Activated CD4-positive, alpha-beta T cell treated with anti-CD3 and anti-CD28 coated beads, Interleukin-2, amount 10 ng/mL, durations not matched to agents 24 days and 14 days (primary cell): Measurements from ENCODE around the gene CERS2. TPM values are rescaled to one million over a fixed set of nuclear protein-coding genes. Genes with fewer than 3 reads are reported as not detected.
A peak's percentile ranks its signal among the peaks of the same experiment; 100 is the strongest.

ENCODE experiments used
- DNase-seq: peaks from one replicate; pipeline ENCODE4 v3.0.0; 2022
- H3K27ac Mint-ChIP-seq: one replicate; pipeline ENCODE4 v1.8.0; 2022; ENCODE audit warnings: mild to moderate bottlenecking, mixed read lengths
- H3K27me3 Mint-ChIP-seq: one replicate; pipeline ENCODE4 v1.8.0; 2022; ENCODE audit warnings: mixed read lengths
- H3K36me3 Mint-ChIP-seq: one replicate; pipeline ENCODE4 v1.8.0; 2022; ENCODE audit warnings: low read depth, mild to moderate bottlenecking, mixed read lengths
- H3K4me1 Mint-ChIP-seq: one replicate; pipeline ENCODE4 v1.8.0; 2021; ENCODE audit warnings: mixed read lengths
- H3K4me3 Mint-ChIP-seq: one replicate; pipeline ENCODE4 v1.8.0; 2022; ENCODE audit warnings: mild to moderate bottlenecking, moderate library complexity, mixed read lengths
- H3K9me3 Mint-ChIP-seq: one replicate; pipeline ENCODE4 v1.8.0; 2021; ENCODE audit warnings: mixed read lengths
- intact Hi-C: fragments of 100-400 bp; cut with micrococcal nuclease; formaldehyde crosslinking; loops from one replicate; pipeline ENCODE4 v1.15.1; 2023
- total RNA-seq: library from RNA; stranded (reverse); gene quantifications from 2 replicates; pipeline ENCODE4 v1.2.3, GENCODE V29; 2022

Gene CERS2
- total RNA-seq, 1 donor from 2014 or later, result 195 TPM

DNA sequence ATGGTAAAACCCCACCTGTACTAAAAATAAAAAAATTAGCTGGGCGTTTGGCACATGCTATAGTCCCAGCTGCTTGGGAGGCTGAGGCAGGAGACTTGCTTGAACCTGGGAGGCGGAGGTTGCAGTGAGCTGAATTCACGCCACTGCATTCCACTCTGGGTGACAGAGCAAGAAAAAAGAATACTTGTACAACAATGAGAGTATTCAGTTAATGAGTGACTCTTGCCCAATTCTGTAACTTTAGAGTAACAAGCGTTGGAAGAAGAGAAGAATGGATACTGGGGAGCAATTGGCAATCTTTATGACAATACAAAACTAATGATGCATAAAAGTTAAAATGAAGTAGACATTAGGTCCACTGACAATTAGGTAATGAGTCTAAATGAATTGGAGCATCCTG, 18.0 kb upstream of the CERS2 start:
- Mint-ChIP-seq H3K9me3 (no peaks in the 10 kb centered on the region), H3K4me1 (peaks cover 6% of the 10 kb centered on the region), H3K4me3 (no peak overlapping the region), H3K27me3 (no peaks in the 10 kb centered on the region), H3K36me3 (peaks cover 6% of the 10 kb centered on the region), H3K27ac (no peak overlapping the region)
- DNase-seq, result no peak
- intact Hi-C loops, result no loop called here

DNA sequence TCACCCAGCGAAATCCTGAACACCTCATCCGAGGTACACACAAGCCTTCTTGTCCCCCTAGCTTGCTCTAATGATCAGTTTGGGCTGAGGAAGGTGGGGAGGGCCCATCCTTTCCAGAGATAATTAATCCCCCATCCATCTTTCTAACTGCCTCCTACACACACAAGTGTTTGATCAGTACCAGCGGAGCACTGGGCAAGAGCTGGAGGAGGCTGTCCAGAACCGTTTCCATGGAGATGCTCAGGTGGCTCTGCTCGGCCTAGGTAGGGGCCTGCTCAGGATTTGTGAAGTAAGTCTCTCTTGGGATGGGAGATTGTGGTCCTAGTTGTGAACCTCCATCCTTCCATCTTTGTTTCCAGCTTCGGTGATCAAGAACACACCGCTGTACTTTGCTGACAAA, 13.3 kb upstream of the CERS2 start:
- Mint-ChIP-seq H3K4me3 (no peak overlapping the region), H3K36me3 (no peaks in the 10 kb centered on the region), H3K27me3 (no peaks in the 10 kb centered on the region), H3K4me1 (peaks cover 3% of the 10 kb centered on the region), H3K27ac (no peak overlapping the region), H3K9me3 (no peaks in the 10 kb centered on the region)
- intact Hi-C loops, result no loop called here
- DNase-seq, result no peak

DNA sequence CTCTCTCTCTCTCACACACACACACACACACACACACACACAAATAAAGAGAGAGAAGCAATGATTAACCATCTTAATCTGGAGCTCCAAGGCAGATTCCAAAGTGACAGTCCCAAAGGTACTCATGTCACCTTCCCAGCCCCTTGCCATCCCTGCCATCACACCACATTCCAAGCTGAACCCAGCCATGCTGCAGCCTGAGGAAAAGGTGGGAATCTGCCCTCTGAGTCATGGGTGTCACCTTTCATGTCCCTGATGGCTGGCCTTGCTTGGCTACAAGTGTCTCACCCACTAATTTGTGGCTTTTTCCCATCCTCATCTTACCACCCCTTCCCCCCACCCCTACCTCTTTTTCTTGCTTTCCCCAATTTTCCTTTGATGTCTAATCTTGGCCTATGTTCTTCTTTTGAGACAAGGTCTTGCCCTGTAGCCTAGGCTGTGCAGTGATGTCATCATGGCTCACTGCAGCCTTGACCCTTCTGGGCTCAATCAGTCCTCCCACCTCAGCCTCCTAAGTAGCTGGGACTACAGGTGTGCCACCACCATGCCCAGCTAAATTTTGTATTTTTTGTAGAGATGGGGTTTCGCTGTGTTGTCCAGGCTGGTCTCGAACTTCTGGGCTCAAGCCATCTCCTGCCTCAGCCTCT, 10.7 kb upstream of the CERS2 start:
- intact Hi-C loops, result no loop called here
- H3K9me3 Mint-ChIP-seq, result no peaks in the 10 kb centered on the region
- H3K4me1 Mint-ChIP-seq, result peaks cover 3% of the 10 kb centered on the region
- no peaks in the 10 kb centered on the region for H3K27me3 Mint-ChIP-seq
- no peaks in the 10 kb centered on the region for H3K36me3 Mint-ChIP-seq
- H3K4me3 Mint-ChIP-seq, result no peak overlapping the region
- H3K27ac Mint-ChIP-seq, result no peak overlapping the region
- DNase-seq, result no peak

DNA sequence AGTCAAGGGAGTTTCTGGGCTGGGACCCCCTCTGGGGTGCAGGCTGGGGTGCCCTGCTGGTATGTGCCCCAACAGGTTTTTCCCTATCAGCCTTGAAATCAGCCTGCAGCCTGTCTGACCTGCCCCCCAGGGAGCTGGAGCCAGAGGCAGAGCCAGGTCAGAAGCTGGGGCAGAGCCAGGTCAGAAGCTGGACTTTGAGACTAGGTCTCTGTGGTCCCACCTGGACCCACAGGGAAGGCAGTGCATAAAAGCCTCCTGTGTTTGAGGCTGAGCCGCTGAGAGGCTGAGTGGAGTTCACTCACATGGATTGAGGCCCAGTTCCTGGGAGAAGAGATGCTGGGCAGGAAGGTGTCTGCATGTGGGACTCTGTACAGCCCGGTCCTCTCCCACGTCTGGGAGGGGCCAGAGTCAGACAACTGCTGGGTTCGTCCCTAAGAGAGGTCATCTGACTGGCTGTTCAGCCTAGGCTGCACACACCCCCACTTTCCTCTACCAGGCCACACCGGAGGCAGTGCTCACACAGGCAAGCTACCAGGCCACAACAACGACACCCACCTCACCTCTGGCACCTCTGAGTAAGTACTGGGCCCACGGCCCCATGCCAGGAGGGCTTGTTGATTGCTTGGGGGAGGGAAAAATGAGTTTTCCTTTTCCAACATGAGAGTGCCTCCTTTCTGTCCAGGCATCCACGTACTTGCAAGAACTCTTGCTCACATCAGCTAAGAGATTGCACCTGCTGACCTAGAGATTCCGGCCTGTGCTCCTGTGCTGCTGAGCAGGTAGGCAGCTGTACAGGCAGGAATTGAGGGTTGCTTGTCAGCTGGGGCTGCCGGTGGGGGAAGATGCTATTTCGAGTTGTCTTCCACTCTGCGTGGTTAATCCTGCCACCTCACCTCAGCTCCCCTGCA, 7.4 kb upstream of the CERS2 start, which contains the start of gene ANXA9:
Gene ANXA9, plus strand, starts transcription at position 488 of the 908 bp plus-strand sequence. CDS start 814 bp downstream, outside the sequence.
- no peaks in the 10 kb centered on the region for H3K9me3 Mint-ChIP-seq
- H3K27me3 Mint-ChIP-seq, result no peaks in the 10 kb centered on the region
- no peak within 1 kb of the TSS for H3K27ac Mint-ChIP-seq
- H3K4me3 Mint-ChIP-seq, result no peak within 1 kb of the TSS
- peaks cover 14% of the 10 kb centered on the region for H3K4me1 Mint-ChIP-seq
- intact Hi-C loops, result no loop called here
- DNase-seq, result no peak
- no peaks in the 10 kb centered on the region for H3K36me3 Mint-ChIP-seq

DNA sequence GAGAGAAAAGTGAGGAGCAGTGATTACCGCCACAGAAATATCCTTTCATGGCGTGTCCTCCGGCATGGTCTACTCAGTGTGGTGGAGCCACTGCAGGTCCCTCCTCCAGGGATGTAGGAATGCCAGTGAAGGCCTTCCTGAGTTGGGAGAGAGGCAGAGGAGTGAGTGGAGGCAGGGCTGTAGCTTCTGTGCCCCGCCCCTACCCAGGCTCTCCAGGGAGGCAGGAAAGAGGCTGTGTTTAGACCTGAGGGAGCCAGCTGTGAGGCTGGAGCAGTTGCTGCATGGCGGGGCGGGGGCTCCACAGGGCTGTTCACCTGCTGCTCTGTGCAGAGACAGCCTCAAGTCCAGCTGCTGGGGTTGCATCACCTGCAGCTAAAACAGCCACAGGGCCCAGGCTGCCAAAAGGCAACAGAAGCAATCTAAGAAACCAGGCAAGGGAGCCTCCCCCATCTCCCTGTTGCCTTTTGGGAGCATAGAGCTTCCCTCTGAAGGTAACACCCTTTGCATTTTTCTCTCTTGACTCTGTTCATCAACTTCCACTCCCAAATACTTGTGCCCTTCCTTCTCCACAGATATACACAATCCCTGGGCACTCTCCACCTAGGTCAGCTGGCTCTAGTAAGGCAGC, 6.7 kb upstream of the CERS2 start:
- no peak for DNase-seq
- Mint-ChIP-seq H3K36me3 (no peaks in the 10 kb centered on the region), H3K27me3 (no peaks in the 10 kb centered on the region), H3K4me1 (peaks cover 20% of the 10 kb centered on the region), H3K9me3 (no peaks in the 10 kb centered on the region), H3K4me3 (no peak overlapping the region), H3K27ac (no peak overlapping the region)
- intact Hi-C loops, result no loop called here

DNA sequence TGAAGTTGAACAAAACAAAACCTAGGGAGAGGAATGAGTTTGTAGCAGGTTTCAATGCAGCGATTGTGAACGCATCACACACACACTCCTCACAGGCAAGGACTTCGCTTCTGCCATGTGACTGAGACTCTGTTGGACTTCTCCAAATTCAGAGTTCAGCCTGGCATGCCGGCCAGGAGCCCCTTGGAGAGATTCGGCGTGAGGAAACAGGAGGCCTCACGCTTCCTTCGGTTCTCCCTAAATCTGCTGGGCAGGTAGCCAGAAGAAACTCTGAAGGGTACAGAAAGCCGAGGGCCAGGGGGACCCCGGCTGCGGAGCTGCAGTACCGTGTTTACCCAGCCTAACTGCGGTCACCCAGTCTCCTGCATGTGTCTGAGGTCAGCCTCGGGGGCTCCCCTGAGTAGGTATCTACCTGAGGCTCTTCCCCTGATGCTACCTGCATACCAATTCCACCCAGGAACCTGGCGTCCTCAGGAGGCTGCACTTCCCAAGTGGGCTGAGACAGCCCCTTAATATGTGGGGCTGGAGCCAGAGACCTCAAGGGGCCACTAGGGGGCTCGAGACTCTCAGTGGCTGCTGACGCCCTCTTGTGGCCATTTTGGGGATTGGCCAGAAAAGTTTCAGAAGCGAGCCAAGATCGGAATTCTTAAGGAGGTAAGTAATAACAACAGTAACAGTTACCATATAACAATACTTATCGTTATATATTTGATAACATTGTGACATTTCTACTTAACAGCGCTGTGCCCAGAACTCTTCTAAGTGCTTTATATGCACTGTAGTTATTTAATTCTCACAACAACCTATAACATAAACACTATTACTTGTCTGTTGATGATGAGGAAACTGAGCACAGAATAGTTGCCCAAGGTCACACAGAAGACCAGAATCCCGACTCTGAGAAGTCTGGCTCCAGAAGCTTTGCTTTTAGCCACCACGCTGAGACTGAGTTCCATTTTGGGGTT, 4.7 kb upstream of the CERS2 start:
- H3K9me3 Mint-ChIP-seq, result no peaks in the 10 kb centered on the region
- no peaks in the 10 kb centered on the region for H3K36me3 Mint-ChIP-seq
- intact Hi-C loops, result loop anchor here (5.0 to 10.0 kb wide), 4 partner anchors 215 to 745 kb away; partner anchors contain the start of genes ANP32E, CTSS and TARS2
- peak overlapping the region; percentile 10 for H3K27ac Mint-ChIP-seq
- H3K4me1 Mint-ChIP-seq, result peaks cover 25% of the 10 kb centered on the region
- H3K4me3 Mint-ChIP-seq, result no peak overlapping the region
- no peaks in the 10 kb centered on the region for H3K27me3 Mint-ChIP-seq
- DNase-seq, result peak; percentile 97

DNA sequence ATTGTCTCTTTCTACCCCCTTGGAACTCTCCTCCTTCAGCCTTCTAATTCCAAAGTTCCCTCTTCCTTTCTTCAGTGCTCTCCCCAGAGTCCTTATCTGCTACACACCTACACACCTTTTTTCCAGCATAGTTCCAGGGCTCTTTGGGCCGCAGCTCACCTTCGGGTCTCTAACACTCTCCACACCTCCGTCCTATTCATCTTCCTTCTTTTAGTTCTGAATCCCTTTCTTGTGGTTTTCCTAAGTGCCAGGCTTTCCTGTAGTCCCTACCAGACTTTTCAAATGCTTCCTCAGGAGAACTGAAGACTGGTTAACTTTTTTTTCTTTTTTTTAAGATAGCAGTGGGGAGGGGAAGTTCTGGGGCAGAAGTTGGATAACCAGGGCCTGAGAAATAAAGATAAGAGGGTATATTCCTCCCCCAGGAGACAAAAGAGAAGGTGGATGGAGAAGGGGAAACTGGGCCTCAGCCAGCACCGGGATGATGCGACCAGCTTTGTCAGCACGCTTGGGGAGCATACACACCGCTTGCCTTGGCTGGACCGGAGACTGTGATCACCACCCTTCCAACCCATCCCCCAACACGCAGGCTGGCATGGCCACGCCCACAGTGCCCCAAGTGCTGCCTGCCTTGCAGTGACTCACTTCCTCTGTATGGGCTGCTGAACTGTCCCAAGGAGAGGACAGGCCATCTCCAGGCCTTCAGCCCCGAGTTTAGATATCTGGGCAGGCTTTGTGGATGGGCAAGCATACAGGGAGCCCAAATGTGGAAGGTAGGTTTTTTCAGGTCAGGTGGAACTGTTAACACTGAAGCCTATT, 2.5 kb upstream of the CERS2 start:
- H3K36me3 Mint-ChIP-seq, result peaks cover 6% of the 10 kb centered on the region
- H3K27me3 Mint-ChIP-seq, result no peaks in the 10 kb centered on the region
- peaks cover 37% of the 10 kb centered on the region for H3K4me1 Mint-ChIP-seq
- intact Hi-C loops, result loop anchor here (5.0 to 10.0 kb wide), 4 partner anchors 212 to 742 kb away; partner anchors contain the start of genes ANP32E, CTSS and TARS2
- peak; percentile 82 for DNase-seq
- peak overlapping the region; percentile 50 for H3K27ac Mint-ChIP-seq
- peak overlapping the region; percentile 77 for H3K4me3 Mint-ChIP-seq
- H3K9me3 Mint-ChIP-seq, result no peaks in the 10 kb centered on the region

DNA sequence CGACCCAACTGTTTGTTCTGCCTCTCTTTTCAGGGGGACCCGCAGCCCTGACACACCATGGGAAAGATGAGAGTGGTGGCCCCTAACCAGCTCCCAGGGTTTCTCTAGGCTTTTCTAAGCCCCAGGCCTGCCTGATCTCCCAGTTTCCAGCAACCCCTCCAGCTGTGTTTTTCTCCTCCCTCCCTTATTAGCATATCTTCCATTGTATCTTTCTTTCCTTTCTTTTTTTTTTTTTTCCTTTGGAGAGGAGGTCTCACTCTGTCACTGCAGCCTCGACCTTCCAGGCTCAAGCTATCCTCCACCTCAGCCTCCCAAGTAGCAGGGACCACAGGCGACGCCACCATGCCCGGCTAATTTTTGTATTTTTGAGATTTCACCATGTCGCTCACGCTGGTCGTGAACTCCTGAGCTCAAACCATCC, 1.8 kb upstream of the CERS2 start:
- no peaks in the 10 kb centered on the region for H3K9me3 Mint-ChIP-seq
- DNase-seq, result no peak
- peak overlapping the region; percentile 77 for H3K4me3 Mint-ChIP-seq
- H3K27me3 Mint-ChIP-seq, result no peaks in the 10 kb centered on the region
- peaks cover 43% of the 10 kb centered on the region for H3K4me1 Mint-ChIP-seq
- H3K27ac Mint-ChIP-seq, result peak overlapping the region; percentile 46
- intact Hi-C loops, result loop anchor here (5.0 to 10.0 kb wide), 4 partner anchors 212 to 742 kb away; partner anchors contain the start of genes ANP32E, CTSS and TARS2
- H3K36me3 Mint-ChIP-seq, result peaks cover 6% of the 10 kb centered on the region

DNA sequence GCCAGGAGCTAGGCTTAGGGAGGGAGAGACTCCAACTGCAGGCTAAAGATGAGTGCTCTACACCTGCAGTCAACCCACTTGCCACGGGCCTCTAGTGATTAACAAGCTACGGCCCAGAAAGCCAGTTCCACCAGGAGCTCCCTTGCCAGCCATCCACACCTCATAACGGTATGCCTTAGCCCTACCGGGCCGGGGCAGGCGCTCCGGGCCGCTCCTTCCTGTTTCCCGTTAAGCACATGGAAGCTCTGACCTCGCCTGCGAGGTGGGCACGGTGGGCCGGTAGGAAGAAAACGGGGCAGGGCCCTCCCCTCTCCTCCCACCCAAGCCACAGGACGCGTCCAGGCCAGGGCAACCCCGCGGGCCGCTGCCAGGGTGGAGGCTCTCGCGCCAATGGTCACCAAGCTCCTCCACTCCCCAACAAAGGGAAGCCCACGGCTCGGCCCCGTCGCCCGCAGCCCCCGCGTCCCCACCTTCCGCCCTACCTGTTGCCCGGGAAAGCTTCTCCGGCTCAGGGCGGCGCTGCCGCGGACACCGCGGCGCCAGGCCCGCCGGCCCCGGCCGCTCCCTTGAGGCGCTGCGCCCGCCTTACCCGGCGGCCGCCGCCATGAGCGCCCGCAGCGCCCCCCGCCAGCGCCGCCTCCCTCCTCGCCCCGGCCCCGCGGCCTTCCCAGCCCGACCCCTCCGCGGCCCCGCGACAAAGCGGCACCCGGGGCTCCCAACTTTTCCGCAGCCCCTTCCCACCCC, 627 bp downstream of the CERS2 start:
- Mint-ChIP-seq H3K36me3 (peaks cover 17% of the 10 kb centered on the region), H3K9me3 (no peaks in the 10 kb centered on the region), H3K4me1 (peaks cover 49% of the 10 kb centered on the region), H3K27me3 (no peaks in the 10 kb centered on the region), H3K27ac (peak overlapping the region; percentile 86), H3K4me3 (peak overlapping the region; percentile 94)
- peak; percentile 84 for DNase-seq
- intact Hi-C loops, result loop anchor here (2.0 to 10.0 kb wide), 4 partner anchors 35 to 739 kb away; partner anchors contain the start of genes ANP32E, CTSS, PRUNE1 and TARS2

DNA sequence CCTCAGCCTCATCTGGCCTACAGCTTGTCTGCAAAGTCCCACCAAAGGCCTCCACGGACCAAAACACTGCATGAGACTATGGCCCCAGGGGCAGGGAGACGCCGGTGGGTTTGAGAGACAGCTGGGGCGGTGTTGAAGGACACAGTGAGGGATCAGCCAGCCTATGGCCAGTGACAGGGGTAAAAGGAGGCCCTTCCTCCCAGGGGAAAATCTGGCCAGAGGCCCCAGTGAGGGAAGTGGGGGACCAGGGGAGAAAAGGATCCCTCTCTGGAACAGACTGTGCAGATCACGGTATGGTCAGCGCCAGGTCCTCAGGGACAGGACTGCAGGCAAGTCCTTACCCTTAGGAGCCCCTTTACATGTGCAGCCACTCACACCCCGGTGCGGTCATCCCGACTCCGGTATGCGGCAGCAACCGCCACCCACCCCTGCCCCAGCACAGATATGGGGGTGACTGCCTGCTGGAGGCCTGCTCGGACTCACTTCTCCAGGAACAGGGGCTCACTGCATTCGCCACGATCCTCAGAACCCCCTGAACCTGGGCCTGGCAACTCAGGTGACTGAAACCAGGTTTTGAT, 1.3 kb downstream of the CERS2 start:
- Mint-ChIP-seq H3K27ac (peak overlapping the region; percentile 86), H3K4me3 (peak overlapping the region; percentile 94), H3K36me3 (peaks cover 22% of the 10 kb centered on the region), H3K9me3 (no peaks in the 10 kb centered on the region), H3K27me3 (no peaks in the 10 kb centered on the region), H3K4me1 (peaks cover 46% of the 10 kb centered on the region)
- intact Hi-C loops, result loop anchor here (10.0 kb wide), 3 partner anchors 209 to 739 kb away; partner anchors contain the start of genes ANP32E, CTSS and TARS2
- DNase-seq, result no peak

DNA sequence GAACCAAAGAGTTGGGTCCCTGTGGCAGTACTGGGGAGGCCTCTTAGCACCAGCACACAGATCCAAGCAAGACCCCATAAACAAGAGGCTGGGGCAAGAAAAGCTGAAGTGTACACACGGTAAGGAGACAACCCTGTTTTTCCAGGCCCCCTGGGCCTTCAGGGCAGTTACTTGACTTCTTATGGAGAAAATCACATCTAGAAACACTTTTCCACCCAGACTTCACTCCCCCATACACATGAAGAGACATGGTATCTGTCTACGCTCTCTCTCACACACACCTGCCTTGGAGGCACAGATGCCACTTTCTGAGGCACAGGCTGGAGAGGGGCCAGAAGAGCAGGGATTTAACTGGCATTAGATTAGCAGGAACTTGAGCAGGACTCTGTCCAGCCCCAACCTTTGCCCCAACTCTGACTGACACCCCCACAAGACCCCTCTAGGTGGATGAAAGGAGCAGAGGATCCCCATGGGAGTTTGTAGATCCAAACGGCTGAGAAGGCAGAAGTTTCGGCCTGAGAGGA, 2.2 kb downstream of the CERS2 start:
- Mint-ChIP-seq H3K4me3 (peak overlapping the region; percentile 94), H3K36me3 (peaks cover 30% of the 10 kb centered on the region), H3K27me3 (no peaks in the 10 kb centered on the region), H3K27ac (peak overlapping the region; percentile 52), H3K9me3 (no peaks in the 10 kb centered on the region), H3K4me1 (peaks cover 44% of the 10 kb centered on the region)
- intact Hi-C loops, result loop anchor here (10.0 kb wide), 3 partner anchors 208 to 738 kb away; partner anchors contain the start of genes ANP32E, CTSS and TARS2
- DNase-seq, result no peak
